ENCODE measurements around the gene CLCNKB. TPM values are rescaled to one million over a fixed set of nuclear protein-coding genes. Genes with fewer than 3 reads are reported as not detected.
A peak's percentile ranks its signal among the peaks of the same experiment; 100 is the strongest.

The CLCNKB gene
- total and polyA plus RNA-seq, 2 of the 13 experiments (the other 11 are each of a cell fraction or from before 2014, with no cell fraction given), result 0.04 TPM; not detected in 1

DNA sequence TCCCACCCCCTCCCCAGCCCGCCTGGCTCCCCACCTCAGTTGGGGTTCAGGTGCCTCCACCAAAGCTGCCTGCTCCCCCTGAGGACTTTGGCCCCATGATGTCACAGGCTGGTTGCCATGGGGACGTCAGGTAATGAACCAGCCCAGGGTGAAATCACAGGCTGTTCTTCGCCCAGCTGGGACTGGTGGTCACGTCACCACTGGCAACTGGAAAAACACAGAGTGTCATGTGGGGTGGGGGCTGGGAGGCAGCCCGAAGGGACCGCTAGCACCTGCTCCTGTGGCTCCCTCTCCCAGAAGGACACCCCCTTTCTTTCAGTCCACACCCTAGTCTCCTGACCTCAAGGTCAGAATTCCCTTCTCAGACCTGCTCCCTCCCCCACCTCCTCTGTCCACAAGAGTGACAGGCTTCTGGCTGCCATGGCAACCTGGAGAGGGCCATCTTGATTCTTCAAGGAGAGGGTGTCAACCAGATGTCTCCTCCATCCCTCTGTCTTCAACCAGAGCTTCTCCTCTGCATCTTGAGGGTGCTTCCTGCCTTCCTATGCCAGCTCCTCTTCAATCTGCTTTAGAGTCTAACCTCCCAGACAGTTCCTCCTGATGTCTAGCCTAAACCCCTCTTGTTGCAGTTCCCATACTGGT, 23.7 kb downstream of the CLCNKB start (continued):
- TF ChIP-seq, protein P1, sequence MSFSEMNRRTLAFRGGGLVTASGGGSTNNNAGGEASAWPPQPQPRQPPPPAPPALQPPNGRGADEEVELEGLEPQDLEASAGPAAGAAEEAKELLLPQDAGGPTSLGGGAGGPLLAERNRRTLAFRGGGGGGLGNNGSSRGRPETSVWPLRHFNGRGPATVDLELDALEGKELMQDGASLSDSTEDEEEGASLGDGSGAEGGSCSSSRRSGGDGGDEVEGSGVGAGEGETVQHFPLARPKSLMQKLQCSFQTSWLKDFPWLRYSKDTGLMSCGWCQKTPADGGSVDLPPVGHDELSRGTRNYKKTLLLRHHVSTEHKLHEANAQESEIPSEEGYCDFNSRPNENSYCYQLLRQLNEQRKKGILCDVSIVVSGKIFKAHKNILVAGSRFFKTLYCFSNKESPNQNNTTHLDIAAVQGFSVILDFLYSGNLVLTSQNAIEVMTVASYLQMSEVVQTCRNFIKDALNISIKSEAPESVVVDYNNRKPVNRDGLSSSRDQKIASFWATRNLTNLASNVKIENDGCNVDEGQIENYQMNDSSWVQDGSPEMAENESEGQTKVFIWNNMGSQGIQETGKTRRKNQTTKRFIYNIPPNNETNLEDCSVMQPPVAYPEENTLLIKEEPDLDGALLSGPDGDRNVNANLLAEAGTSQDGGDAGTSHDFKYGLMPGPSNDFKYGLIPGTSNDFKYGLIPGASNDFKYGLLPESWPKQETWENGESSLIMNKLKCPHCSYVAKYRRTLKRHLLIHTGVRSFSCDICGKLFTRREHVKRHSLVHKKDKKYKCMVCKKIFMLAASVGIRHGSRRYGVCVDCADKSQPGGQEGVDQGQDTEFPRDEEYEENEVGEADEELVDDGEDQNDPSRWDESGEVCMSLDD (CRISPR knock-in tag; IDR thresholded peaks at IDR 0.05; ENCODE audit: borderline replicate concordance), result peak; percentile 88; the same call in 1 of the 2 replicates
- TF ChIP-seq HNRNPUL1 (IDR thresholded peaks at IDR 0.05; ENCODE audit: low read depth, low read length) (no peak), PRMT3 (CRISPR knock-in tag; IDR thresholded peaks at IDR 0.05; ENCODE audit: borderline replicate concordance, low read depth) (no peak), ZNF331 (CRISPR knock-in tag; IDR thresholded peaks at IDR 0.05) (no peak), RCOR2 (CRISPR knock-in tag; IDR thresholded peaks at IDR 0.05) (peak; percentile 26; the same call in 1 of the 2 replicates), ZNF3 (CRISPR knock-in tag; IDR thresholded peaks at IDR 0.05) (no peak), POLR2AphosphoS2 (IDR thresholded peaks at IDR 0.05; ENCODE audit: low read depth, low read length) (no peak), ZNF709 (CRISPR knock-in tag; IDR thresholded peaks at IDR 0.05) (no peak), TCF12 (IDR thresholded peaks at IDR 0.05) (no peak), TCF12 (CRISPR knock-in tag; IDR thresholded peaks at IDR 0.05) (no peak), CREM (IDR thresholded peaks at IDR 0.05) (peak; percentile 63), CREM (CRISPR knock-in tag; IDR thresholded peaks at IDR 0.05) (no peak), ZKSCAN5 (CRISPR knock-in tag; IDR thresholded peaks at IDR 0.05) (no peak), STAG1 (CRISPR knock-in tag; IDR thresholded peaks at IDR 0.05) (no peak), CHD2 (IDR thresholded peaks at IDR 0.05; ENCODE audit: low read depth, low read length) (no peak), ZNF12 (CRISPR knock-in tag; IDR thresholded peaks at IDR 0.05) (no peak), ZNF264 (CRISPR knock-in tag; IDR thresholded peaks at IDR 0.05) (no peak), NRL (CRISPR knock-in tag; IDR thresholded peaks at IDR 0.05; ENCODE audit: borderline replicate concordance) (no peak), ZNF354B (CRISPR knock-in tag; IDR thresholded peaks at IDR 0.05) (no peak)
- TF ChIP-seq, protein P2, sequence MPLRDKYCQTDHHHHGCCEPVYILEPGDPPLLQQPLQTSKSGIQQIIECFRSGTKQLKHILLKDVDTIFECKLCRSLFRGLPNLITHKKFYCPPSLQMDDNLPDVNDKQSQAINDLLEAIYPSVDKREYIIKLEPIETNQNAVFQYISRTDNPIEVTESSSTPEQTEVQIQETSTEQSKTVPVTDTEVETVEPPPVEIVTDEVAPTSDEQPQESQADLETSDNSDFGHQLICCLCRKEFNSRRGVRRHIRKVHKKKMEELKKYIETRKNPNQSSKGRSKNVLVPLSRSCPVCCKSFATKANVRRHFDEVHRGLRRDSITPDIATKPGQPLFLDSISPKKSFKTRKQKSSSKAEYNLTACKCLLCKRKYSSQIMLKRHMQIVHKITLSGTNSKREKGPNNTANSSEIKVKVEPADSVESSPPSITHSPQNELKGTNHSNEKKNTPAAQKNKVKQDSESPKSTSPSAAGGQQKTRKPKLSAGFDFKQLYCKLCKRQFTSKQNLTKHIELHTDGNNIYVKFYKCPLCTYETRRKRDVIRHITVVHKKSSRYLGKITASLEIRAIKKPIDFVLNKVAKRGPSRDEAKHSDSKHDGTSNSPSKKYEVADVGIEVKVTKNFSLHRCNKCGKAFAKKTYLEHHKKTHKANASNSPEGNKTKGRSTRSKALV (CRISPR knock-in tag; IDR thresholded peaks at IDR 0.05), result no peak
- TF ChIP-seq, protein P3, sequence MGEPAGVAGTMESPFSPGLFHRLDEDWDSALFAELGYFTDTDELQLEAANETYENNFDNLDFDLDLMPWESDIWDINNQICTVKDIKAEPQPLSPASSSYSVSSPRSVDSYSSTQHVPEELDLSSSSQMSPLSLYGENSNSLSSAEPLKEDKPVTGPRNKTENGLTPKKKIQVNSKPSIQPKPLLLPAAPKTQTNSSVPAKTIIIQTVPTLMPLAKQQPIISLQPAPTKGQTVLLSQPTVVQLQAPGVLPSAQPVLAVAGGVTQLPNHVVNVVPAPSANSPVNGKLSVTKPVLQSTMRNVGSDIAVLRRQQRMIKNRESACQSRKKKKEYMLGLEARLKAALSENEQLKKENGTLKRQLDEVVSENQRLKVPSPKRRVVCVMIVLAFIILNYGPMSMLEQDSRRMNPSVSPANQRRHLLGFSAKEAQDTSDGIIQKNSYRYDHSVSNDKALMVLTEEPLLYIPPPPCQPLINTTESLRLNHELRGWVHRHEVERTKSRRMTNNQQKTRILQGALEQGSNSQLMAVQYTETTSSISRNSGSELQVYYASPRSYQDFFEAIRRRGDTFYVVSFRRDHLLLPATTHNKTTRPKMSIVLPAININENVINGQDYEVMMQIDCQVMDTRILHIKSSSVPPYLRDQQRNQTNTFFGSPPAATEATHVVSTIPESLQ (CRISPR knock-in tag; conservative IDR thresholded peaks at IDR 0.05), result no peak
- TF ChIP-seq, protein P4, sequence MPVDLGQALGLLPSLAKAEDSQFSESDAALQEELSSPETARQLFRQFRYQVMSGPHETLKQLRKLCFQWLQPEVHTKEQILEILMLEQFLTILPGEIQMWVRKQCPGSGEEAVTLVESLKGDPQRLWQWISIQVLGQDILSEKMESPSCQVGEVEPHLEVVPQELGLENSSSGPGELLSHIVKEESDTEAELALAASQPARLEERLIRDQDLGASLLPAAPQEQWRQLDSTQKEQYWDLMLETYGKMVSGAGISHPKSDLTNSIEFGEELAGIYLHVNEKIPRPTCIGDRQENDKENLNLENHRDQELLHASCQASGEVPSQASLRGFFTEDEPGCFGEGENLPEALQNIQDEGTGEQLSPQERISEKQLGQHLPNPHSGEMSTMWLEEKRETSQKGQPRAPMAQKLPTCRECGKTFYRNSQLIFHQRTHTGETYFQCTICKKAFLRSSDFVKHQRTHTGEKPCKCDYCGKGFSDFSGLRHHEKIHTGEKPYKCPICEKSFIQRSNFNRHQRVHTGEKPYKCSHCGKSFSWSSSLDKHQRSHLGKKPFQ (CRISPR knock-in tag; IDR thresholded peaks at IDR 0.05; ENCODE audit: insufficient replicate concordance), result no peak
- TF ChIP-seq, protein P5, sequence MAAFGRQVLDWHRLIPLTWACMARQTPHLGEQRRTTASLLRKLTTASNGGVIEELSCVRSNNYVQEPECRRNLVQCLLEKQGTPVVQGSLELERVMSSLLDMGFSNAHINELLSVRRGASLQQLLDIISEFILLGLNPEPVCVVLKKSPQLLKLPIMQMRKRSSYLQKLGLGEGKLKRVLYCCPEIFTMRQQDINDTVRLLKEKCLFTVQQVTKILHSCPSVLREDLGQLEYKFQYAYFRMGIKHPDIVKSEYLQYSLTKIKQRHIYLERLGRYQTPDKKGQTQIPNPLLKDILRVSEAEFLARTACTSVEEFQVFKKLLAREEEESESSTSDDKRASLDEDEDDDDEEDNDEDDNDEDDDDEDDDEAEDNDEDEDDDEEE (CRISPR knock-in tag; IDR thresholded peaks at IDR 0.05), result no peak

Data from HepG2 (cell line).